Liver (tissue), 9 donors: ENCODE measurements around the gene RAD51B. TPM values are rescaled to one million over a fixed set of nuclear protein-coding genes. Genes with fewer than 3 reads are reported as not detected.
A peak's percentile ranks its signal among the peaks of the same experiment; 100 is the strongest.

Experiments used
- DNase-seq: peaks from one replicate; pipeline ENCODE4 v3.0.0-alpha.2; 2017; ENCODE audit warnings: low spot score
- H3K27ac ChIP-seq, 2 donors: one replicate each; pipeline ENCODE4 v1.7.0; 2013; ENCODE audit warnings: inconsistent platforms in 2 of 2, low read length in 2 of 2, control low read depth in 1 of 2, low read depth in 1 of 2, mild to moderate bottlenecking in 1 of 2
- H3K27me3 ChIP-seq, 4 donors: one replicate each; pipeline versions ENCODE4 v1.6.1 to v1.7.0; 2013; ENCODE audit warnings: low read length in 3 of 4, inconsistent platforms in 1 of 4, mild to moderate bottlenecking in 1 of 4, moderate library complexity in 1 of 4; ENCODE audit not compliant: control insufficient read depth in 4 of 4, insufficient read depth in 4 of 4
- H3K36me3 ChIP-seq, 4 donors: one replicate each; pipeline versions ENCODE4 v1.6.1 to v1.7.0; 2013; ENCODE audit warnings: low read length in 3 of 4, mild to moderate bottlenecking in 3 of 4, low read depth in 1 of 4, moderate library complexity in 1 of 4; ENCODE audit not compliant: control insufficient read depth in 4 of 4, insufficient read depth in 3 of 4
- H3K4me1 ChIP-seq, 4 donors: one replicate each; pipeline versions ENCODE4 v1.6.1 to v1.7.0; 2013; ENCODE audit warnings: low read length in 3 of 4, mild to moderate bottlenecking in 3 of 4, moderate library complexity in 1 of 4; ENCODE audit not compliant: control insufficient read depth in 4 of 4, insufficient read depth in 4 of 4
- H3K4me3 ChIP-seq, 3 donors: one replicate each; pipeline versions ENCODE4 v1.6.1 to v1.7.0; 2013; ENCODE audit warnings: low read length in 3 of 3, control low read depth in 1 of 3, low read depth in 1 of 3, mild to moderate bottlenecking in 1 of 3
- H3K9ac ChIP-seq, 2 donors: one replicate each; pipeline ENCODE4 v1.7.0; 2013; ENCODE audit warnings: low read length in 2 of 2, mild to moderate bottlenecking in 2 of 2, moderate library complexity in 2 of 2, control low read depth in 1 of 2, low read depth in 1 of 2
- H3K9me3 ChIP-seq, 4 donors: one replicate each; pipeline versions ENCODE4 v1.6.1 to v1.7.0; 2013; ENCODE audit warnings: low read length in 3 of 4; ENCODE audit not compliant: control insufficient read depth in 4 of 4
- EGR1 ChIP-seq, 2 donors: IDR thresholded peaks; 2 replicates each; pipeline ENCODE4 v1.6.1; 2016 to 2018; ENCODE audit warnings: antibody characterized with exemption in 2 of 2, low read depth in 2 of 2
- FOXA1 ChIP-seq: IDR thresholded peaks from 2 replicates; pipeline ENCODE4 v1.6.1; 2016; ENCODE audit warnings: antibody characterized with exemption
- FOXA2 ChIP-seq: IDR thresholded peaks from 2 replicates; pipeline ENCODE4 v1.6.1; 2016; ENCODE audit warnings: antibody characterized with exemption
- GABPA ChIP-seq, 2 donors: IDR thresholded peaks in 1 of 2; conservative IDR thresholded peaks in 1 of 2; 2 replicates each; pipeline ENCODE4 v1.6.1; 2016; ENCODE audit warnings: antibody characterized with exemption in 2 of 2, mild to moderate bottlenecking in 1 of 2, moderate library complexity in 1 of 2
- HNF4A ChIP-seq, 2 donors: conservative IDR thresholded peaks; 2 replicates each; pipeline ENCODE4 v1.6.1; 2016; ENCODE audit warnings: antibody characterized with exemption in 2 of 2, mild to moderate bottlenecking in 2 of 2
- HNF4G ChIP-seq: IDR thresholded peaks from 2 replicates; pipeline ENCODE4 v1.6.1; 2016; ENCODE audit warnings: antibody characterized with exemption
- JUND ChIP-seq, 2 donors: IDR thresholded peaks; 2 replicates each; pipeline ENCODE4 v1.6.1; 2016; ENCODE audit warnings: antibody characterized with exemption in 2 of 2
- NR2F2 ChIP-seq: IDR thresholded peaks from 2 replicates; pipeline ENCODE4 v1.6.1; 2016; ENCODE audit warnings: antibody characterized with exemption
- RAD21 ChIP-seq, 2 donors: IDR thresholded peaks; 2 replicates each; pipeline ENCODE4 v1.6.1; 2016; ENCODE audit warnings: antibody characterized with exemption in 2 of 2, mild to moderate bottlenecking in 2 of 2
- RXRA ChIP-seq, 2 donors: IDR thresholded peaks; 2 replicates each; pipeline ENCODE4 v1.6.1; 2017 to 2018; ENCODE audit warnings: antibody characterized with exemption in 2 of 2, mild to moderate bottlenecking in 1 of 2
- SP1 ChIP-seq: IDR thresholded peaks from 2 replicates; pipeline ENCODE4 v1.6.1; 2018; ENCODE audit warnings: antibody characterized with exemption, mild to moderate bottlenecking
- TAF1 ChIP-seq: conservative IDR thresholded peaks from 2 replicates; pipeline ENCODE4 v1.6.1; 2016; ENCODE audit warnings: antibody characterized with exemption, mild to moderate bottlenecking
- YY1 ChIP-seq: IDR thresholded peaks from 2 replicates; pipeline ENCODE4 v1.6.1; 2016; ENCODE audit warnings: antibody characterized with exemption, mild to moderate bottlenecking
- polyA plus RNA-seq, 2 donors: library from polyadenylated mRNA; stranded (reverse) in 1 of 2; unstranded in 1 of 2; fragments of 200-250 nt in 1 of 2; fragments of >200 nt in 1 of 2; fragmentation: Nextera tagmentation in 1 of 2; extraction: Ambion mirVana in 1 of 2; gene quantifications; one replicate each; pipeline versions ENCODE4 v1.2.1 to v1.2.3, GENCODE V29; 2013 to 2015
- total RNA-seq, 2 donors: library from RNA; depleted of rRNA; stranded (reverse); fragments of >200 nt; gene quantifications; one replicate each; pipeline ENCODE4 v1.2.3, GENCODE V29; 2014
- TF ChIP-seq, protein P1 (sequence below): IDR thresholded peaks from 2 replicates; pipeline ENCODE4 v1.6.1; 2016; ENCODE audit warnings: antibody characterized with exemption
- TF ChIP-seq, protein P2 (sequence below): IDR thresholded peaks from 2 replicates; pipeline ENCODE4 v1.6.1; 2016; ENCODE audit warnings: antibody characterized with exemption
- TF ChIP-seq, protein P3 (sequence below): IDR thresholded peaks from 2 replicates; pipeline ENCODE4 v1.6.1; 2016; ENCODE audit warnings: antibody characterized with exemption, mild to moderate bottlenecking
- TF ChIP-seq, protein P4 (sequence below): IDR thresholded peaks from 2 replicates; pipeline ENCODE4 v1.6.1; 2016; ENCODE audit warnings: antibody characterized with exemption
- TF ChIP-seq, protein P5 (sequence below): fragments of 150-350 bp; IDR thresholded peaks from 2 replicates; pipeline ENCODE4 v1.5.1; 2017; ENCODE audit warnings: improper control_type of control experiment, low read depth, low read length; ENCODE audit not compliant: missing input control
- donor health status: healthy.
- donor health status: healthy.
- donor health status: healthy.
- donor health status: healthy.
- donor health status: healthy.

RAD51B gene
- total and polyA plus RNA-seq, 4 donors = 0.81 to 12.9 (median 2.4) TPM

DNA sequence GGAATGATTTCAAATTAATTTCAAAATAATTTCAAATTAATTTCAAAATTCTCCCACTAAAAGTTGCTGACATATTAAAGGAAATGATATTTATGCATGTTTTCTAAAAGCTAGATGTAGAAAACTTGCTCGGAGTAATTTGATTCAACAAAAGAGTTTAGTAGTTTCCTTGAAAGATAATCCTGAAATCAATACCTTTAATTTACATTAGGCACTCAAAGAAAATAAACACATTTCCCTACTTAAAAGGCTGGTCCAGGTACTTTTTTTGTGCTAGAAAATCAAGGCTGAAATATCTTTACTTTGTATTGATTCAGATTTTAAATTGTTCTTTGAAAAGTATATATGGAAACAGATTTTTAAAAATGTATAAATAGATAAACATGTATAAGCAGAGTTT lies 370.5 kb downstream of the RAD51B start (continued):
- TF ChIP-seq, protein P1, sequence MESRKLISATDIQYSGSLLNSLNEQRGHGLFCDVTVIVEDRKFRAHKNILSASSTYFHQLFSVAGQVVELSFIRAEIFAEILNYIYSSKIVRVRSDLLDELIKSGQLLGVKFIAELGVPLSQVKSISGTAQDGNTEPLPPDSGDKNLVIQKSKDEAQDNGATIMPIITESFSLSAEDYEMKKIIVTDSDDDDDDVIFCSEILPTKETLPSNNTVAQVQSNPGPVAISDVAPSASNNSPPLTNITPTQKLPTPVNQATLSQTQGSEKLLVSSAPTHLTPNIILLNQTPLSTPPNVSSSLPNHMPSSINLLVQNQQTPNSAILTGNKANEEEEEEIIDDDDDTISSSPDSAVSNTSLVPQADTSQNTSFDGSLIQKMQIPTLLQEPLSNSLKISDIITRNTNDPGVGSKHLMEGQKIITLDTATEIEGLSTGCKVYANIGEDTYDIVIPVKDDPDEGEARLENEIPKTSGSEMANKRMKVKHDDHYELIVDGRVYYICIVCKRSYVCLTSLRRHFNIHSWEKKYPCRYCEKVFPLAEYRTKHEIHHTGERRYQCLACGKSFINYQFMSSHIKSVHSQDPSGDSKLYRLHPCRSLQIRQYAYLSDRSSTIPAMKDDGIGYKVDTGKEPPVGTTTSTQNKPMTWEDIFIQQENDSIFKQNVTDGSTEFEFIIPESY = no peak
- no peak for TF ChIP-seq EGR1 (IDR thresholded peaks at IDR 0.05; ENCODE audit: low read depth in 2 of 2)

DNA sequence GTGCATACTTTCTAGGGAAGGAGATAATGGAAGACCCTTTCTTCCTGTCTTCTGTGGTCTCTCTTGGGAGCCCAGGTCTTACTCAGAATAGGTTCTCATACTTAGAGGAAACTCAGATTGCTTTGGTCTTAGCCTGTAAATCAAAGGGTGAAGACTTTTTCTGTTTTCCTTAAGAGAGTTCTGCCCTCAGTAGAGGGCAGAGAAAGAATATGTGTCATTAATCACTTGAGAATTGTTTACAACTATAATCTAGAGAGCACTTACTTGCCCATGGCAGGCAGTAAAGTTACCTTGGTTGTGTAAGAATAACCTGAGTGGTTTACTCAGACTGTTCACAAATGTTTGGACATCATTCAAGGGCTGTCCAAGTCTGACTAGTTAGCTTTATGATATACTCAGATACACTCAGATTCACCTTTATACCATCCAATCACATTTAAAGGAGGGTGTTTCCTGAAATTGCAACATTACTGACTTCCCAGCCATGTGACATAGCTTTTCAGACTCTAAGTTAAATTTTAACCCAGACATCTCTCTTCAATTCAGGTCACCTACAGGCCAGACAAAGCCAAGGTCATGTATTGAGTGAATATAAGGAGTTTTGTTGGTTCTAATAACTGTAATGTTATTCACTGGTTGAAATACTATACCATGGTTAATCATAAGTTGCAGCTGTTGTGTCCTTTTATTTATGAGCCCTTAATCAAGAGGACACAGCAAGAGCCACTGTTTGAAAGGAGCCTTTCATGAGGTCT lies 372.2 kb downstream of the RAD51B start:
- Histone ChIP-seq H3K4me3 (no peak overlapping the region), H3K9ac (no peak overlapping the region), H3K36me3 (no peaks in the 10 kb centered on the region), H3K27me3 (no peaks in the 10 kb centered on the region), H3K9me3 (no peaks in the 10 kb centered on the region), H3K4me1 (peaks cover 4 to 36% (median 28%) of the 10 kb centered on the region in 4 donors), H3K27ac (peak overlapping the region; percentile 62 to 88)
- DNase-seq = no peak
- TF ChIP-seq HNF4A (conservative IDR thresholded peaks at IDR 0.05) (peak; percentile 75 to 86), NR2F2 (peak; percentile 27), GABPA (IDR thresholded peaks at IDR 0.05 in 1 of 2, conservative IDR thresholded peaks at IDR 0.05 in 1 of 2) (peak in 1 of 2 donors; percentile 51), HNF4G (peak; percentile 43), FOXA1 (peak; percentile 32), JUND (IDR thresholded peaks at IDR 0.05) (peak; percentile 75 to 95), SP1 (peak; percentile 89), TAF1 (peak; percentile 39), RXRA (IDR thresholded peaks at IDR 0.05) (peak; percentile 92 to 97), FOXA2 (peak; percentile 29), RAD21 (IDR thresholded peaks at IDR 0.05) (peak; percentile 63 to 69), YY1 (peak; percentile 67), EGR1 (IDR thresholded peaks at IDR 0.05; ENCODE audit: low read depth in 2 of 2) (peak in 1 of 2 donors; percentile 67)
- TF ChIP-seq, protein P2, sequence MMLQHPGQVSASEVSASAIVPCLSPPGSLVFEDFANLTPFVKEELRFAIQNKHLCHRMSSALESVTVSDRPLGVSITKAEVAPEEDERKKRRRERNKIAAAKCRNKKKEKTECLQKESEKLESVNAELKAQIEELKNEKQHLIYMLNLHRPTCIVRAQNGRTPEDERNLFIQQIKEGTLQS = peak; percentile 25
- TF ChIP-seq, protein P1 = peak; percentile 71
- TF ChIP-seq, protein P3, sequence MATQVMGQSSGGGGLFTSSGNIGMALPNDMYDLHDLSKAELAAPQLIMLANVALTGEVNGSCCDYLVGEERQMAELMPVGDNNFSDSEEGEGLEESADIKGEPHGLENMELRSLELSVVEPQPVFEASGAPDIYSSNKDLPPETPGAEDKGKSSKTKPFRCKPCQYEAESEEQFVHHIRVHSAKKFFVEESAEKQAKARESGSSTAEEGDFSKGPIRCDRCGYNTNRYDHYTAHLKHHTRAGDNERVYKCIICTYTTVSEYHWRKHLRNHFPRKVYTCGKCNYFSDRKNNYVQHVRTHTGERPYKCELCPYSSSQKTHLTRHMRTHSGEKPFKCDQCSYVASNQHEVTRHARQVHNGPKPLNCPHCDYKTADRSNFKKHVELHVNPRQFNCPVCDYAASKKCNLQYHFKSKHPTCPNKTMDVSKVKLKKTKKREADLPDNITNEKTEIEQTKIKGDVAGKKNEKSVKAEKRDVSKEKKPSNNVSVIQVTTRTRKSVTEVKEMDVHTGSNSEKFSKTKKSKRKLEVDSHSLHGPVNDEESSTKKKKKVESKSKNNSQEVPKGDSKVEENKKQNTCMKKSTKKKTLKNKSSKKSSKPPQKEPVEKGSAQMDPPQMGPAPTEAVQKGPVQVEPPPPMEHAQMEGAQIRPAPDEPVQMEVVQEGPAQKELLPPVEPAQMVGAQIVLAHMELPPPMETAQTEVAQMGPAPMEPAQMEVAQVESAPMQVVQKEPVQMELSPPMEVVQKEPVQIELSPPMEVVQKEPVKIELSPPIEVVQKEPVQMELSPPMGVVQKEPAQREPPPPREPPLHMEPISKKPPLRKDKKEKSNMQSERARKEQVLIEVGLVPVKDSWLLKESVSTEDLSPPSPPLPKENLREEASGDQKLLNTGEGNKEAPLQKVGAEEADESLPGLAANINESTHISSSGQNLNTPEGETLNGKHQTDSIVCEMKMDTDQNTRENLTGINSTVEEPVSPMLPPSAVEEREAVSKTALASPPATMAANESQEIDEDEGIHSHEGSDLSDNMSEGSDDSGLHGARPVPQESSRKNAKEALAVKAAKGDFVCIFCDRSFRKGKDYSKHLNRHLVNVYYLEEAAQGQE = peak; percentile 56
- TF ChIP-seq, protein P4, sequence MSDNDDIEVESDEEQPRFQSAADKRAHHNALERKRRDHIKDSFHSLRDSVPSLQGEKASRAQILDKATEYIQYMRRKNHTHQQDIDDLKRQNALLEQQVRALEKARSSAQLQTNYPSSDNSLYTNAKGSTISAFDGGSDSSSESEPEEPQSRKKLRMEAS = peak; percentile 72
- TF ChIP-seq, protein P5, sequence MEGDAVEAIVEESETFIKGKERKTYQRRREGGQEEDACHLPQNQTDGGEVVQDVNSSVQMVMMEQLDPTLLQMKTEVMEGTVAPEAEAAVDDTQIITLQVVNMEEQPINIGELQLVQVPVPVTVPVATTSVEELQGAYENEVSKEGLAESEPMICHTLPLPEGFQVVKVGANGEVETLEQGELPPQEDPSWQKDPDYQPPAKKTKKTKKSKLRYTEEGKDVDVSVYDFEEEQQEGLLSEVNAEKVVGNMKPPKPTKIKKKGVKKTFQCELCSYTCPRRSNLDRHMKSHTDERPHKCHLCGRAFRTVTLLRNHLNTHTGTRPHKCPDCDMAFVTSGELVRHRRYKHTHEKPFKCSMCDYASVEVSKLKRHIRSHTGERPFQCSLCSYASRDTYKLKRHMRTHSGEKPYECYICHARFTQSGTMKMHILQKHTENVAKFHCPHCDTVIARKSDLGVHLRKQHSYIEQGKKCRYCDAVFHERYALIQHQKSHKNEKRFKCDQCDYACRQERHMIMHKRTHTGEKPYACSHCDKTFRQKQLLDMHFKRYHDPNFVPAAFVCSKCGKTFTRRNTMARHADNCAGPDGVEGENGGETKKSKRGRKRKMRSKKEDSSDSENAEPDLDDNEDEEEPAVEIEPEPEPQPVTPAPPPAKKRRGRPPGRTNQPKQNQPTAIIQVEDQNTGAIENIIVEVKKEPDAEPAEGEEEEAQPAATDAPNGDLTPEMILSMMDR = no peak
